Stimulated activated CD4-positive, alpha-beta T cell treated with anti-CD3 and anti-CD28 coated beads, Interleukin-1b, Interleukin-23, amount 100 ng/mL, for 1 hour (primary cell): Measurements from ENCODE around the gene CFAP77.

ENCODE experiments used
- DNase-seq, 2 donors: peaks; one replicate each; pipeline ENCODE4 v3.0.0-alpha.2; 2020; ENCODE audit warnings: low read depth in 2 of 2

CFAP77 gene

DNA sequence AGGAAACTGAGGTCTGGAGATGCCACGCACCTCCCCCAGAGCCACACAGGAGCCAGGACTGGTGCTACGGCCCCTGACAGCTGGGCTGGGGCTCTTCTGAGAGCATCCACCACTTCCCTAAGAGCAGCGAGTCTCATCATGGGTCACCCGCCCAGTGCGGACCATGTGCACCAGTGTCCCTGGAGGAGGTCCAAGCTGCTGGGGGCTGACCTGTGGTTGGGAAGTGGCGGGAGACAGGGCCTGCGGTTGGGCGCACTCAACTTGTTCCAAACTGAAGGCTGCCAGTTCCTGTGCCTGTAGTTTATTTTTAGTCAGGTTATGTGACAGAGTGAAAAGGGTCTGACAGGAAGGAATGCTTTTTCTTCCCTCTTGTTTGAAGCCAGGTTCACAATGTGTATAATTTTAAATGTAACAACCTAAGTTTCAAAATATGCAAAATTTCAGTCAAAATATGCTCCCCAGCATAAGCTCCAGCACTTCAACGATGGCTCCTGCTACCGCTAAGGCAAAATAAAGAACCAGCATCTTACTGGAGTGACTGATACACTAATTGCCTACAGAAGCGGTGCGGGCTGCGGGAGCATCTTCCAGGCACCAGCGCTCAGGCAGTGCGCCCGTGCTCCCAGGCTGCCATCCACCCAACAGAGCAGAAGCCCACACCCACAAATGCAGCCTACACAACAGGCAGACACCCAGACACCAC lies 187.2 kb downstream of the CFAP77 start:
- no peak for DNase-seq

DNA sequence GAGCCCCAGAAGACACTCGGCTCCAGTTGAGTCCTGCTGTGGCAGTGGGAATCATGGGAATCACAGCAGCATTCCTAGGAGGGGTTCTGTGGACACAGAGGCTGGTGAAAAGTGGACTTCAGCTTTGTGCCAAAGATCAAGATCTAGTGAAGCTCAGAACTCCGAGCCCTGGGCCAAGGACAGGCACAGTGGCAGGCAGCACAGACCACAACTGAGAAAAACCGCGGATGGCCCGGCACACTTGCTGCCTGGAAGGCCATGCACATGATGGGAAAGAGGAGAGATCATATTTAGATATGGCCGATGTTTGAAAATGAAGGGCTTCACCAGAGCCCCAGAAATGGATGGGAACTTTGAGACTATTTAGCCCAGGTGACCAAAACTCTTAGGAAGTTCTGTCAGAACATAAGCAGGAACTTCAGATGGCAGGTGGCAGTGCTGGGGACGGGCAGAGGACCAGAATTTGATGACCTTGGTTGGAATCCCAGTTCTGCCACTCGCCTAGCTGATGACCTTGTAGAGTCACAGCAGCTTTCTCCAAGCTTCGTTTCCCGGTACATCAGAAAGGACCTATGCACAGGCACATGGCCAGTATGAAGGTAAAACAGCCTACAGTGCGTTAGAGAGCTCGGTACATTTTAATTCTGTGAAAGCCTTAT lies 190.4 kb downstream of the CFAP77 start:
- DNase-seq, result no peak

DNA sequence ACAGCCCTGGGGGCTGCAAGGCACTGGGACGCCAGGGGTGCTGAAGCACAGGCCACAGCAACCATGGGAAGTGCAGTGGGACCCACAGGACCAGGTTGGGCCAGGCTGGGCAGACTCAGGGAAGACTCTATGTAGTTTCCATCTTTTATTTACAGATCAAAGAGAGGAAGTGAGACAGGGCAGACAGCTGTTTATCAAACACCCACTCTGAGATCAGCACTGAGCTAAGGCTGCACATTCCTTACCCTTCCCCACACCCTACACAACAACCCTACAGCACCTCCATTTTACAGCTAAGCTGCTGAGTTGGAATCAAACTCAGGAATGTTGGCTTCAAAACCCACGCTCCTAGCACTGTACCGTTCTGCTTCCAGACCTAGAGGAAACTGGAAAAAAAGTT lies 192.2 kb downstream of the CFAP77 start:
- DNase-seq, result no peak

DNA sequence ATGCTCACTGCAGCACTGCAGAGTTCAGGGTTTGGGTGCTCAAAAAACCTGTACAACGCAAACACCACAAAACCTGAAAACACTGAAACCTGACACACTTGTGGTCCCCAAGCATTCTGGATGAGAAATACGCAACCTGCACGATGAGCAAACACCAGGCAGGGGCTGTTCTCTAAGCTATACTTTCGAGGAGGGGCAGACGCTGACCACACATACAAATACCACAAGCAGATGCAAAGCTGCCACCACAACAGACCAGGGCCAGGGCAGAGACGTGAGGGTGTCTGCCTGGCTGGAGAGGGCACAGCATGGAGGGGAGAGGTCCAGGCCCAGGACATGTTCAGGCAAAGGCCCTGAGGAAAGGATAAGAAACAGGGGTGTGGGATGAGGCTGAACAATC lies 195.4 kb downstream of the CFAP77 start:
- DNase-seq, result no peak

DNA sequence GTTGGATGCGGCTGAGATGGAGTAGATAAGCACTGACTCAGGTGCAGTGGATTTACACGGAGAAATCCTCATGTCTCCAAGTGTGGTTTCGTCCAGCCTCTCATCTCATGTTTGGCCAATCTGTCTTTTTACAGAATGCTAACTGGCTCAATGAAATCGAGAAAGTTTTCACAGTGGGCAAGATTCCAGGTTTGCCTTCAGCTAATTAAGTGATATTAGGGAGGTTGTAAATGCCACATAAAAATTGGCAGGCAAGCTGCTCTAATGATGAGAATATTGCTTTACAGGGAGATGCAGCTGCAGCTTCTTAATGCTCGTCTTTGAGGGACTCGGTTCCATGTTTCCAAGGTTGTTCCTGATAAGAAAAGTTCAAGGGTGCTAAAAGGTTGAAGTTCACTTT lies 196.1 kb downstream of the CFAP77 start:
- no peak for DNase-seq

DNA sequence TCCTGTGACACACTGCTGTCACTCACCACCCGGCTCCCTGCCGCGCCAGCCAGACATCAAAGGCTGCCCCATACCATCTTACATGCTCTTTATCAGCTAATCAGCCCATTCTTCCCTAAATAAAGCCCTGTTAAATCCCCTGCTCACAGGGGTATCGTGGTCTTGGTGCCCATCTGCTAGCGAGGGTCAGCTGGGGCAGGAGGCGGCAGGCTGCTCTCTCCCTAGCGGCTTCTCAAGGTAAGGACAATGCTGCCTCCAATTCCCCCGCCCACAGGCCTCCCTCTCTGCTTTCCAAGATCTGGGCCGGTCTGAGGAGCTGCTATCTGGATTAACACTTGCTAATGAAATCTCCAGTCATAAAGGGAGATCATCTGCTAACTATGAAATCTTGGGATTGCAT lies 199.2 kb downstream of the CFAP77 start:
- no peak for DNase-seq

DNA sequence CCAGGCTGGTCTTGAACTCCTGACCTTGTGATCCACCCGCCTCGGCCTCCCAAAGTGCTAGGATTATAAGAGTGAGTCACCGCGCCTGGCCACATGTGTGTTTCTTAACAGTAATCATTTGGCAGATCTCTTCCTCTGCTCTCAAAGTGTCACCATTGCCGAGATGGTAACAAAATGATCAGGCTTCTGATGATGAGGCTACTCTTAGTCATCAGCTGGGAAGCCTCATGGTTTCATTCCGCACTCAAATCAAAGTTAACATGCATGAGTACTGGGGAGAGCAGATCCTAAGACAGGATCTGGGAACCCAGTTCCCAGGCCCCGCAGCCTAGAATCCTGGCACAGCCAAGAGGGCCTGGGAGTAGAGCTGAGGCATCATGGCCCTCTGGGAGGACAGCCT lies 199.8 kb downstream of the CFAP77 start:
- DNase-seq, result no peak

DNA sequence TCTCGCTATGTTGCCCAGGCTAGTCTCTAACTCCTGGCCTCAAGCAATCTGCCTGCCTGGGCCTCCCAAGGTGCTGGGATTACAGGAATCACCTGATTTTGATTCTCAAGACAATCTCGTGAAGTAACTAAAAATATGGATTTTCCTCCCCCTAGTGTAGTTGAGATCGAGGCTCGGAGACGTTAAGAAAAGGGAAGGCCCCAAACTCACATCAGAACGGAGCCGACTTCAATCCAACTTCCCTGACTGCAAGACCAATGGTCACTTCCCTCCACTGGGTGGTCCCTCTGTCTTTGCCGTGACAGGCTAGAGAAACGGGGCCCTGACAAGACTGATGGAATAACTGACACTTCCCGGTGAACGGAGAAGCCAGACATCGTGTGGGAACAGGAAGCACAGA lies 200.7 kb downstream of the CFAP77 start:
- DNase-seq, result no peak

DNA sequence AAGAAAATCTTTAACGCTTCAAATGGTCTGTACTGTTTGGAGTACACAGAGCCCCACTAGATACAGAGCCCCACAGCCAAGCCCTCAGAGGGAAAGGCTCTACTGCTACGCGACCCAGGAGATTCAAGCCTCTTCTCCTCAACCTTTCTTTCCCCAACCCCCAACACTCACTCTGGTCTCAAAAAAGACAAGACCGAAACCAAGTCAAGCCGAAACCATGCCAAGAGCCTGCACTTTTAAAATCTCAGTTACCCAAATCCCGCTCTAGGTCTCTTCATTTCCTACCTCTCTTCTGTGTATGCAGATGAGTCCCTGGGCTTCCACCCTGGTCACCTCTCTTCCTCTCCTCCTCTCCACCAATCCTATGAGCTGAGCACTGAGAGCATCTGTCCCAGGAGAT lies 204.3 kb downstream of the CFAP77 start:
- no peak for DNase-seq

DNA sequence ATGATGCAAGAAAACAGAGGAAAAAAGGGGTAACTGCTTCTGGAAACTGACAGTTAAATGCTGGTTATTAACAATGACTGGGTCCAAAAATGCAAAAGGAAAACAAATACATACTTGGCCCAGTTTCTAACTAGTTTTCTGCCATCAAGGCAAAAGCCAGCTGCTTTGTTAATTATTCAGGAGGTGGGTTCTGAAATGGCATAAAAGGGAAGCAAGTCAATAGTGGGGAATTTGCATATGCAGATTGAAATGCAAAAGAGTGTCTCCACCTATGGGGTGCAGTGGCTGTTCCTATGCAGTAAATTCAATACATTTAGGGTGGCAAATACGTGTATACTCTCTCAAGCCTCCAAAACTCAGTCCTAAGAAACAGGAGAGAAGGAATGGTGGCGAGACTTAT lies 205.8 kb downstream of the CFAP77 start:
- DNase-seq, result no peak

DNA sequence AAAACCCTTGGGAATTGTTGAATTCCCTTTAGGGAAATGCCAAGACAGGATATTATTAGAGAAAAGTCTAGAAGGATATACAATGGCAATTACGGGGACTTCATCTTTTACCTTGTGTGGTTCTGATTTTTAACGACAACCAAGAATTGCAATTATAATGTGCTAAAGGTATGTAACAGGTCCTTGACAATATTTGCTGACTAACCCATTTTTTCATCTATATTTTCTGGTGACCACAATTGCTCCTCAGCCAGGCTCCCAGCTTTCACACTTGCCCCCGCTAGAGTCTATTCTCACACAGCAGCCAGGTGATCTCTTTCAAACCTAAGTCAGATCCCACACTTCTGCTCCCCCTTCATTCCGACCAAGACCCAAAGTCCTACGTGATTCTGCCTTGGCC lies 206.7 kb downstream of the CFAP77 start:
- DNase-seq, result no peak

DNA sequence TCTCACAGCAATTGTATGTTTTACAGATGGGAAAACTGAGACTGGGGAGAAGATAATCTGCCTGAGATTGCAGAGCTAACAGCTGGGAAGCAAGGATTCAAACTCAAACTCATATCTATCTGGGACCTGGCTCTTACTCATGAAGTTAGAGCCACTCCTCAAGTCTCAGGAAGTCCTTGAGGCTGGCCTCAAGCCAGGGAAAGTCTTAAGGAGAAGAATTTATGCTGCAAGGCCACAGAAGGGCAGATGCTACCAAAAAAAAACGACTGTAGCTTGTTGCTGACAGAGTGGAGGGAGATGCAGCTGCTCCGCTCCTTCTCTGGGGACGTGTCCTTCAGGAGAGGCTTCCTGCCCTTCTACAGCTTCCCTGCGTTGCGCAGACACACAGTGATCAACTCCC lies 212.1 kb downstream of the CFAP77 start:
- DNase-seq, result no peak
